Fibroblast of skin of left quadriceps (primary cell): ENCODE results near the gene YY1.

ENCODE experiments used
- DNase-seq, 2 experiments: peaks; one replicate each; pipeline ENCODE4 v3.0.0-alpha.2; 2013; ENCODE audit warnings: low read depth in 2 of 2

YY1 gene

DNA sequence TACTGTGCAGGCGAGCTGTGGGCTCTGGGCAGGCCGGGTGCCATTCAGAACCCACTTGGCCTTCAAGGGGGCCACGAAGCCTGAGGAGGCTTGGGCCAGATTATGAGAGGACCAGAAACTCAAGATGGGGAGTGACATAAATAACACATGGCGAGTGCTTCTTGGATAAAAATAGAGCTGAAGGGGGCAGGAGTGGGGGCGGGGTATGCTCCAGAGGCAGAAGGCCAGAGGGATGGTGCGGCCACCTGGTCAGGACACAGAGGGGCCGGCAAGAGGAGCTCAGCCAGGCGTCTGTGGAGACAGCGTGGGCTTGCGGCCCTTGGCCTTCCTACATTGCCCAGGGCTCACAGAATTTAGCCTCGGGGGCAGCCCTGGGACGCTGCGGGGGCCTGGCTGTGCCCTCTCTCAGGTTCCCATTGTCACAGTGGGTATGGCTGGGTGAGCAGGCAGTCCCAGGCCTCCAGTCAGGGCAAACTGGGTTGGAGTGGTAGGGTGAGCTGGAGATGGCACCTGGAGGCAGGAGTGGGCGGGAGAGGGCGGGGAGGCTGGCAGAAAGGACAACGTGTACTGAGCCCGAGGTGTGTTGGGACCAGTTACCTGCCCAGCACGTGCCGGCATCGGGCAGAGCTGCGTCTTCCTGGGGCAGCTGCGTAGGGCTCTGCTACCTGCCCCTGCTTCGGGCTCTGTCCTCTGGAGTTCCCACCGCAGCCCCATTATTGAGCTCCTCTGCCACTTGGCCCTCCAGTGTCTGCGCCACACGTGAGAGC lies 74.7 kb downstream of the YY1 start:
- no peak for DNase-seq

DNA sequence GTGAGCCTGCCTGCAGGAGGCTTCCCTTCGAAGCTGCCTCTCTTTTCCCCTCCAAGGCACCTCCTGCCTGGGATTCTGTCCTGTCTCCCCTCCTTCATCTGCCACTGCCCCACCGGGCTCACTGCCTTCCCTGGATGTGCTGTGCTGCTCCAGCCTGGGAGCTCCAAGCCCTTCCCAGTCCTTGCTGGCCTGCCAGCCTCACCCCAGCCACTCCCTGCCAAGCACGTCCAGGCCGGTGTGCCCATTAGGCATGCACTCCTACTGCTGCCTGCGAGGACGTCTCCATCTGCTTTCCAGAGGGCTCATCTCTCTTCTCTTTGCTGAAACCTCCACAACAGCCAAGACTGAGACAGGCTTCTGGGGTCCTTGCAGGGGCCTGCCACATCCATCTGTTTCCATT lies 75.8 kb downstream of the YY1 start:
- no peak for DNase-seq

GRCh38 chr14:100317389-100317788 lies 78.4 kb downstream of the YY1 start:
- no peak for DNase-seq

- peak; percentile 18 to 21 for DNase-seq
These were observed 79.2 kb downstream of the YY1 start for GRCh38 chr14:100317912-100318808.

DNA sequence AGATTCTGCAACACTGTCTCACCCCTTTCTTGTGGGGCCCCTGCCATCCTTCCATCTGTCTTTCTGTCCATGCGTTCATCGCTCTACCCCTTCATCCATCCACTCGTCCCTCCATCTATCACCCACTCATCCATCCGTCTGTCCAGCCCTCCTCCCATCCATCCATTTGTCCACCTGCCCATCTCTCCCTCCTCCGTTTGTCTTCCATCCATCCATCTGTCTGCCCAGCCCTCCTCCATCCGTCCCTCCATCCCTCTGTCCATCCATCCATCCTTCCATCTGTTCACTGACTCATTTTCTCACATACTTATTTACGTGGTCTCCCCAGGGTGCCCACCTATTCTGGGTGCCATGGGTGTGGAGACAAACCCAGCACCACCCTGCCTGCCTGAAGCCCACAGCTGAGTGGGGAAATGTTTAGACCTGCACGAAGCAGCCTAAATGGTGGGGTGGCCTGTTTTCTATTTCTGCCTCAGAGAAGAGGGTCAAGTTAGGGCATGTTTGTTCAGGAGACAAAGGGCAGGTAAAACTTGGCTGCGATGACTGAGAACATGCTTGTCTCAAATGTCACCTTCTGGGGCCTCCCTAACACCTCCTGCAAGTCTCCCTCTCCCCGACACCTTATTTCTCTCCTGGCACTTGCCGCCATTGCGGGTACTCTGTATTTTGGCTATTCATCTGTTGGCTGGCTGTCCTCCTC lies 81.4 kb downstream of the YY1 start:
- DNase-seq = no peak

DNA sequence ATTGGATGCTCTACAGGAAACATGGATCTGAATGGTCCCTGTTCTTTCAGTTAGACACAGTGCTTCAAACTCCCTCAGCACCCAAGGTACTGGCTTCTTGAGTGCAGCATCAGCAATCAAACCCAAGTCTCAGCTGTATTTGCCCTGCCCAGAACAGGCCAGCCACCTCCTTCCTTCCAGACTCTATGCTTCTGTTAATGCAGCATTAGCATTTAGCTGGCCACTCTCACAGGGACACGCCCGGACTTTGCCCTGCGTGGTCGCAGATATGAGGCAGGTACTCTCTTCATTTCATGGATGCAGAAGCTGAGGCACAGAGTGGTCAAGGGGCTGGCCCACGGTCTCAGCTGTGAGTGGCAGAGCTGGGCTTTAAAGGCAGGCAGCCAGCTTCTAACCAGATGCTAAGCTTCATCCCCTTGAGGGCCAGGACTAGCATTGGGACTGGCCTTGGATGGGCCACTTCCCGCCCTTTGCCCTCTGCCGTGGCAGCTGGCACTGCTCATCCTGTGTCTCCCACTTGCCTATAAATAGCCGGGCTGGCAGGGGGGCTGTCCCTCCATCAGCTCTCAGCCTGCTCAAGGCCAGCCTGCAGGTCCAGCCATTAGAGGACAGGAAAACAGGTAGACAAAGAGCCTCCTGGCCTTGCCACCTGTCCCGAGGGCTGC lies 82.7 kb downstream of the YY1 start:
- no peak for DNase-seq

- no peak for DNase-seq
These were observed 83.4 kb downstream of the YY1 start for GRCh38 chr14:100322138-100322957.

- DNase-seq = no peak
These were observed 84.4 kb downstream of the YY1 start, which contains the start of gene SLC25A47 for GRCh38 chr14:100323121-100323941. SLC25A47 (plus strand) TSS chr14:100323339; CDS start chr14:100323415, 76 bp downstream.

DNA sequence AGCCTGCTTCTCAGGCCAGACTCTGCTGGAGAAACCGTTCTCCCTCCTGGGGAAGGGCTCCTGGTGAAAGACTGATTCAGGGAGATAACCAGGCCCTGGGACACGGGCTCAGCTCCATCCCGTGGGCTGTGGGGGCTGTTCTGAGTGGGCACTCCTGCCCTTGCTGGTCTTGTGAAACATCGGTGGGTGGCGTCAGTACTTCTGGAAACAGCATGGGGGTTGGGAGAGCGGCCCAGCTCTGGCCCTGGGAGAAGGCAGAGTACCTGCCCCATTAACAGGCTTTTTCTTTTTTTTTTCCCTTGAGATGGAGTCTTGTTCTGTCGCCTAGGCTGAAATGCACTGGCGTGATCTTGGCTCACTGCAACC lies 85.0 kb downstream of the YY1 start:
- DNase-seq = no peak

GRCh38 chr14:100325231-100325632 lies 86.3 kb downstream of the YY1 start:
- DNase-seq = no peak

- no peak for DNase-seq
These were observed 87.0 kb downstream of the YY1 start for GRCh38 chr14:100325958-100326357.

DNA sequence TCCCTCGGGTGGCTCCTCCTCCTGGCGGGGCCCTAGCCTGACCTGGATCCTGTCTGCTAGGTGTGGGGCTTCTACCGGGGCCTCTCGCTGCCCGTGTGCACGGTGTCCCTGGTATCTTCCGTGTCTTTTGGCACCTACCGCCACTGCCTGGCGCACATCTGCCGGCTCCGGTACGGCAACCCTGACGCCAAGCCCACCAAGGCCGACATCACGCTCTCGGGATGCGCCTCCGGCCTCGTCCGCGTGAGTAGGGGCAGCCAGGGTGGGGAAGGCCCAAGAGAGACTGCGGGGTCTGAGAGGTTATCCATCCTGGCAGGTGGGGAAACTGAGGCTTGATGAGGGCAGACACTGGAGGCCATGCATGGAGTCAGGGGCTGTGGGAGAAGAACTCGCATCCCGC lies 88.2 kb downstream of the YY1 start:
- no peak for DNase-seq

DNA sequence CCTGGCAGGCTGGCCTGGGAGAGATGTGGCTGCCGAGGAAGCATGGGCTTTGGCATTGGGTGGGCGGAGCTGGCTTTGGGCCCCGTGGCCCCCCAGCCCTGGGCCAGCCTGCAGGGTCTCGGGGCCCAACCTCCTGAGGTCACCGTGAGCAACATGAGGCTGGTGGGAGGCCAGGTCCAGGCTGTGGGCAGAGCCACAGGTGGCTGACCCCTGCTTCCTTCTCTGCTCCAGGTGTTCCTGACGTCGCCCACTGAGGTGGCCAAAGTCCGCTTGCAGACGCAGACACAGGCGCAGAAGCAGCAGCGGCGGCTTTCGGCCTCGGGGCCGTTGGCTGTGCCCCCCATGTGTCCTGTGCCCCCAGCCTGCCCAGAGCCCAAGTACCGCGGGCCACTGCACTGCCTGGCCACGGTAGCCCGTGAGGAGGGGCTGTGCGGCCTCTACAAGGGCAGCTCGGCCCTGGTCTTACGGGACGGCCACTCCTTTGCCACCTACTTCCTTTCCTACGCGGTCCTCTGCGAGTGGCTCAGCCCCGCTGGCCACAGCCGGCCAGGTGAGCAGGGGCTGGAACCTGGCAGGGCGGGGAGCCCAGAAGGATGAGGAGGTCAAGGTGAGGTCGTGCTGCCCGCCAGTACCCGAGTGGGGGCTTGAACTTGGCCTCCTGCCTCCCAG lies 89.7 kb downstream of the YY1 start:
- DNase-seq = no peak

DNA sequence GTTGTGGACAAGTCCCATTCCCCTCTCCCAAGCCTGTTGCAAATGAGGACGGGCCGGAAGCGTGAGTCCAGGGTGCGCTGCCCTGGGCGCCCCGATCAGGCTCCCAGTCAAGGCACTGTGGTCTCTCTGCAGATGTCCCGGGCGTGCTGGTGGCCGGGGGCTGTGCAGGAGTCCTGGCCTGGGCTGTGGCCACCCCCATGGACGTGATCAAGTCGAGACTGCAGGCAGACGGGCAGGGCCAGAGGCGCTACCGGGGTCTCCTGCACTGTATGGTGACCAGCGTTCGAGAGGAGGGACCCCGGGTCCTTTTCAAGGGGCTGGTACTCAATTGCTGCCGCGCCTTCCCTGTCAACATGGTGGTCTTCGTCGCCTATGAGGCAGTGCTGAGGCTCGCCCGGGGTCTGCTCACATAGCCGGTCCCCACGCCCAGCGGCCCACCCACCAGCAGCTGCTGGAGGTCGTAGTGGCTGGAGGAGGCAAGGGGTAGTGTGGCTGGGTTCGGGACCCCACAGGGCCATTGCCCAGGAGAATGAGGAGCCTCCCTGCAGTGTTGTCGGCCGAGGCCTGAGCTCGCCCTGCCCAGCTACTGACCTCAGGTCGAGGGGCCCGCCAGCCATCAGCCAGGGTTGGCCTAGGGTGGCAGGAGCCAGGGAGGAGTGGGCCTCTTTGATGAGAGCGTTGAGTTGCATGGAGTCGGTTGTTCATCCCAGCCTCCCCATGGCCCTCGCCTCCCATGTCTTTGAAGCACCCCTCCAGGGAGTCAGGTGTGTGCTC lies 90.5 kb downstream of the YY1 start:
- DNase-seq = no peak

DNA sequence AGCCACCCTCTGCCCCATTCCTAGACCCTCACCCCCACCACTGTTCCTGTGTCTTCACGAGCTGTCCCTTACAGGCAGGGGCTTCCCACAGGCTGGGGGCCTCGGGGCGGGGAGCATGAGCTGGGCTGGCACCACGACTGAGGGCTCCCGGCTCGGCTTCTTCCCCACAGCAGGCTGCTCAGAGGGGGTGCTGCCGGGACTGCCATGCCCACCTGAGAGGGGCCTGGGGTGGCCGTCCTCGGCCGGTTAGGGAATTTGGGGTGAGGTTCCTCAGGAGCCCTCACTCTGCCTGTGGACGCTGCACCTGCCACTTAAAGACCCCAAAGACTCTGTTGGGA lies 91.0 kb downstream of the YY1 start:
- DNase-seq = no peak

- no peak for DNase-seq
These were observed 91.5 kb downstream of the YY1 start for GRCh38 chr14:100330388-100330931.

GRCh38 chr14:100332071-100332639 lies 93.2 kb downstream of the YY1 start:
- no peak for DNase-seq
